Activated B cell treated with CpG ODN at 0.5 μM for 24 hours (primary cell): ENCODE data around the gene SLC1A2. TPM values are rescaled to one million over a fixed set of nuclear protein-coding genes. Genes with fewer than 3 reads are reported as not detected.

ENCODE experiments used
- ATAC-seq: fragments of 200-7000 bp; cut with Tn5 transposase; one replicate; pipeline ENCODE4 v1.10.0; 2021; ENCODE audit warnings: low read depth, mild to moderate bottlenecking, moderate library complexity
- CTCF ChIA-PET: fragments of 350-600 bp; sonication (Branson Sonifier 250); formaldehyde crosslinking; loops from one replicate; lab custom pipeline; 2021; ENCODE audit warnings: antibody characterized with exemption; lab: Charles Lee
- POLR2A ChIA-PET: fragments of 350-600 bp; sonication (Branson Sonifier 250); formaldehyde crosslinking; loops from one replicate; lab custom pipeline; 2021; ENCODE audit warnings: antibody characterized with exemption; lab: Charles Lee
- DNase-seq: peaks from one replicate; pipeline ENCODE4 v3.0.0; 2022
- H3K27ac Mint-ChIP-seq: one replicate; pipeline ENCODE4 v1.8.0; 2020; ENCODE audit warnings: mixed read lengths
- H3K27me3 Mint-ChIP-seq: one replicate; pipeline ENCODE4 v1.8.0; 2021; ENCODE audit warnings: mixed read lengths
- H3K36me3 Mint-ChIP-seq: one replicate; pipeline ENCODE4 v1.8.0; 2021; ENCODE audit warnings: low read depth, mixed read lengths
- H3K4me1 Mint-ChIP-seq: one replicate; pipeline ENCODE4 v1.8.0; 2021; ENCODE audit warnings: mixed read lengths
- H3K4me3 Mint-ChIP-seq: one replicate; pipeline ENCODE4 v1.8.0; 2020; ENCODE audit warnings: mild to moderate bottlenecking, mixed read lengths
- H3K9me3 Mint-ChIP-seq: one replicate; pipeline ENCODE4 v1.8.0; 2020; ENCODE audit warnings: mixed read lengths
- CTCF ChIP-seq: fragments of 200-600 bp; IDR thresholded peaks from one replicate; pipeline ENCODE4 v1.8.0; 2022; ENCODE audit warnings: antibody characterized with exemption, mild to moderate bottlenecking
- intact Hi-C: fragments of 100-400 bp; cut with micrococcal nuclease; formaldehyde crosslinking; loops from one replicate; pipeline ENCODE4 v1.15.1; 2024
- total RNA-seq: library from RNA; stranded (reverse); gene quantifications from 2 replicates; pipeline ENCODE4 v1.2.3, GENCODE V29; 2022

The SLC1A2 gene
- total RNA-seq, 1 donor from 2014 or later = not detected

GRCh38 chr11:35250192-35250591 lies 169.2 kb downstream of the SLC1A2 start:
- Mint-ChIP-seq H3K36me3 (no peaks in the 10 kb centered on the region), H3K27me3 (no peaks in the 10 kb centered on the region), H3K4me1 (no peaks in the 10 kb centered on the region), H3K4me3 (no peak overlapping the region), H3K9me3 (no peaks in the 10 kb centered on the region), H3K27ac (no peak overlapping the region)
- DNase-seq (no peak), ATAC-seq (no peak)
- intact Hi-C loops = no loop called here
- POLR2A ChIA-PET = no interaction called here
- CTCF ChIA-PET = no interaction called here
- TF ChIP-seq CTCF = no peak

- TF ChIP-seq CTCF = no peak
- no peaks in the 10 kb centered on the region for H3K27me3 Mint-ChIP-seq
- intact Hi-C loops = no loop called here
- H3K9me3 Mint-ChIP-seq = no peaks in the 10 kb centered on the region
- DNase-seq (no peak), ATAC-seq (no peak)
- H3K4me3 Mint-ChIP-seq = no peak overlapping the region
- POLR2A ChIA-PET = no interaction called here
- CTCF ChIA-PET = interaction anchor here (1.1 kb wide), 1 partner anchor 11 kb away, joined by 3 read pairs; no protein-coding TSS in a partner anchor
- H3K36me3 Mint-ChIP-seq = no peaks in the 10 kb centered on the region
- H3K27ac Mint-ChIP-seq = no peak overlapping the region
- no peaks in the 10 kb centered on the region for H3K4me1 Mint-ChIP-seq
Observed at GRCh38 chr11:35248558-35249323, 170.6 kb downstream of the SLC1A2 start.

- intact Hi-C loops = no loop called here
- Mint-ChIP-seq H3K36me3 (no peaks in the 10 kb centered on the region), H3K27me3 (no peaks in the 10 kb centered on the region), H3K4me1 (no peaks in the 10 kb centered on the region), H3K9me3 (no peaks in the 10 kb centered on the region), H3K4me3 (no peak overlapping the region), H3K27ac (no peak overlapping the region)
- DNase-seq (no peak), ATAC-seq (no peak)
- POLR2A ChIA-PET = no interaction called here
- CTCF ChIA-PET = interaction anchor here (1.2 kb wide), 1 partner anchor 10 kb away, joined by 3 read pairs; no protein-coding TSS in a partner anchor
- TF ChIP-seq CTCF = no peak
Observed at GRCh38 chr11:35247863-35248262, 171.5 kb downstream of the SLC1A2 start.

DNA sequence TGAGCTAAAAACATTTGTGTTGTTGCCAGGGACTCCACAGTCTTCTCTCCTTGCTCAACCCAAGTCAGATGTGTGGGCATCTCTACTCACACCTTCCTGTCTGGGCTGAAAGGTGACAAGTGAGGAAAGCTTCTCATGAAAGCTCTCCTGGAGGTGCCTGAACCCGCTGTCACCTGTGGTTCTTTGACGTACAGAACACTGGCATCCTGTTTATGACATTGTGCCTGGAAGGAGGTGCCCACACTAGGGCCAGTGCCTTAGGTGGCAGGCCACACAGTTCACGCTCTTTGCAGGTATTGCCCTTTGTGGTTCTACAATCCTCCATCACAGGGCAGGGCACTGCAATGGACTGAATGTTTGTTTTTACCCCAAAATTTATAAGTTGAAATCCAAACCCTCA lies 171.9 kb downstream of the SLC1A2 start:
- H3K27me3 Mint-ChIP-seq = no peaks in the 10 kb centered on the region
- no peaks in the 10 kb centered on the region for H3K36me3 Mint-ChIP-seq
- POLR2A ChIA-PET = no interaction called here
- CTCF ChIA-PET = interaction anchor here (1.2 kb wide), 1 partner anchor 10 kb away, joined by 3 read pairs; no protein-coding TSS in a partner anchor
- H3K9me3 Mint-ChIP-seq = no peaks in the 10 kb centered on the region
- H3K27ac Mint-ChIP-seq = no peak overlapping the region
- no peak for DNase-seq
- no peak for TF ChIP-seq CTCF
- ATAC-seq = no peak
- intact Hi-C loops = no loop called here
- no peaks in the 10 kb centered on the region for H3K4me1 Mint-ChIP-seq
- no peak overlapping the region for H3K4me3 Mint-ChIP-seq

DNA sequence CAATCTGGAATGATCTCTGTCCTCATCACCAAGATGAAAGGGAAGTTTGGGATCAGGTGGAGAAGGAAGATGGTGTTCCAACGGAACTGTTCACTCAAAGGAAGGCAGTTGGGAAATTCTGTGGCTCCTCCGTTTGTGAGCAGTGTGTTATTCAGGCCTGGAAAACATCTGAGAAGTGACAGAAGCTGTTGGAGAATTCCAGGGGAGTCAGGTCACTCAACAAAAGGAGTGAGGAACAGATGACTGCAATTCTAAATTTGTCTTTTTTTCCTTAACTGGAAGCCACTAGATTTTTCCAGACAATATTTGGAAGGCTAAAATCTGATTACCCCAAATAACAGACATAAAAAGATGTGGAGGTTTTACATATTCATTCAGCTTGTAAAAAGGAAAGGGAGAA lies 172.6 kb downstream of the SLC1A2 start:
- intact Hi-C loops = no loop called here
- no peak for TF ChIP-seq CTCF
- no peaks in the 10 kb centered on the region for H3K4me1 Mint-ChIP-seq
- DNase-seq = no peak
- no peaks in the 10 kb centered on the region for H3K9me3 Mint-ChIP-seq
- no peak overlapping the region for H3K27ac Mint-ChIP-seq
- CTCF ChIA-PET = interaction anchor here (1.1 to 1.2 kb wide), 3 partner anchors 9 to 320 kb away, joined by 3 to 5 read pairs (median 4); no protein-coding TSS in a partner anchor
- H3K27me3 Mint-ChIP-seq = no peaks in the 10 kb centered on the region
- POLR2A ChIA-PET = no interaction called here
- H3K4me3 Mint-ChIP-seq = no peak overlapping the region
- ATAC-seq = no peak
- H3K36me3 Mint-ChIP-seq = no peaks in the 10 kb centered on the region
